Small intestine (tissue), 7 donors: ENCODE results near the gene SH3RF3. TPM values are rescaled to one million over a fixed set of nuclear protein-coding genes. Genes with fewer than 3 reads are reported as not detected.

Experiments
- DNase-seq, 2 donors: peaks; one replicate each; pipeline versions ENCODE4 v3.0.0 to v3.0.0-alpha.2; 2013
- FAIRE-seq: peaks from 2 replicates; lab custom pipeline; 2012; peaks lifted over from hg19 to GRCh38; lab: Jason Lieb, UNC
- H3K27ac ChIP-seq, 3 donors: one replicate each; pipeline ENCODE4 v1.5.1; 2013; ENCODE audit warnings: low read length in 2 of 3, mild to moderate bottlenecking in 2 of 3, control low read depth in 1 of 3, inconsistent platforms in 1 of 3, low read depth in 1 of 3, moderate library complexity in 1 of 3
- H3K27me3 ChIP-seq, 3 donors: one replicate each; pipeline ENCODE4 v1.6.1; 2013; ENCODE audit warnings: low read length in 3 of 3, inconsistent platforms in 1 of 3; ENCODE audit not compliant: control insufficient read depth in 3 of 3, insufficient read depth in 3 of 3
- H3K36me3 ChIP-seq, 3 donors: one replicate each; pipeline ENCODE4 v1.6.1; 2013; ENCODE audit warnings: low read length in 3 of 3, inconsistent platforms in 1 of 3, low read depth in 1 of 3, mild to moderate bottlenecking in 1 of 3, moderate library complexity in 1 of 3; ENCODE audit not compliant: control insufficient read depth in 3 of 3, insufficient read depth in 2 of 3
- H3K4me1 ChIP-seq, 3 donors: one replicate each; pipeline ENCODE4 v1.6.1; 2013; ENCODE audit warnings: low read length in 2 of 3, inconsistent platforms in 1 of 3, low read depth in 1 of 3, mild to moderate bottlenecking in 1 of 3, moderate library complexity in 1 of 3; ENCODE audit not compliant: control insufficient read depth in 3 of 3, insufficient read depth in 2 of 3
- H3K4me3 ChIP-seq, 3 donors: one replicate each; pipeline ENCODE4 v1.5.1; 2013; ENCODE audit warnings: low read length in 3 of 3, control low read depth in 1 of 3, inconsistent platforms in 1 of 3, low read depth in 1 of 3, mild to moderate bottlenecking in 1 of 3, moderate library complexity in 1 of 3
- H3K9me3 ChIP-seq, 2 donors: one replicate each; pipeline ENCODE4 v1.6.1; 2013; ENCODE audit warnings: low read depth in 1 of 2, low read length in 1 of 2; ENCODE audit not compliant: control insufficient read depth in 2 of 2, insufficient read depth in 1 of 2
- WGBS, 3 donors: extraction: QIAGEN DNeasy Blood & Tissue Kit; methylation state at CpG; one replicate each; pipeline ENCODE4 v1.1.7; 2013; 5-methylcytosine and 5-hydroxymethylcytosine counted together
- polyA plus RNA-seq, 4 donors: library from polyadenylated mRNA; stranded (reverse) in 3 of 4; unstranded in 1 of 4; fragments of 200-250 nt in 3 of 4; fragments of 120-200 nt in 1 of 4; gene quantifications; one replicate each; pipeline versions ENCODE4 v1.2.1 to v1.2.3, GENCODE V29; 2013
- donor health status: healthy with polysubstance abuse.
- donor health status: control.
- donor health status: control.
- donor health status: Bipolar disorder and iron deficiency.
- donor health status: healthy.

The SH3RF3 gene
- polyA plus RNA-seq, 4 donors, result 0.22 to 3.9 (median 1.2) TPM

DNA sequence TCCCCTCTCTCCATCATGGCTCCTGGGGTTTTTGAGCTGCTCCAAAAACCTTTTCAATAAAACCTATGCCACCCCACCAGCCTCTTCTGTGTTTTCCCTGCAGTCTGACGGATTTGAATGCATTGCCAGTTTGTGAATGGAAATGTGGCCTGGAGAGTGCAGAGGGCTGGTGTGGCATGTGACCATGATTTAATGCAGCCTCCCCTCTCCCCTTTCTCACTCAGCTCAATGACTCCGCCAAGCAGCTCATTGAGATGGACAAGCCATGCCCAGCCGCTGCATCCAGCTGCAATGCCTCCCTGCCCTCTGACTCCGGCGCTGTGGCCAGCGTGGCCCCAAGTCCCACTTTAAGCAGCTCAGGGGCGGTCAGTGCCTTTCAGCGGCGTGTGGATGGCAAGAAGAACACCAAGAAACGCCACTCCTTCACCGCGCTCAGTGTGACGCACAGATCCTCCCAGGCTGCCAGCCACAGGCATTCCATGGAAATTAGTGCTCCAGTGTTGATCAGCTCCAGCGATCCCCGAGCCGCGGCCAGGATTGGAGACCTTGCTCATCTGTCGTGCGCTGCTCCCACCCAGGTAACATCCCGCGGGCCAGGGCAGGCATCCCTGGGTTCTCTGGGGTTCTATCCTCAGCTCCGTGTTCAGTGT, 269.5 kb downstream of the SH3RF3 start:
- Histone ChIP-seq H3K27me3 (peaks cover 0 to 4% (median 0%) of the 10 kb centered on the region in 3 donors), H3K36me3 (peaks cover 0 to 2% (median 0%) of the 10 kb centered on the region in 3 donors), H3K27ac (no peak overlapping the region), H3K9me3 (no peaks in the 10 kb centered on the region), H3K4me3 (no peak overlapping the region), H3K4me1 (no peaks in the 10 kb centered on the region)
- DNase-seq (no peak), FAIRE-seq (no peak)
- 93 to 95% (median 93%) methylated on average over 22 of the region's 22 CpGs for WGBS, 3 donors

DNA sequence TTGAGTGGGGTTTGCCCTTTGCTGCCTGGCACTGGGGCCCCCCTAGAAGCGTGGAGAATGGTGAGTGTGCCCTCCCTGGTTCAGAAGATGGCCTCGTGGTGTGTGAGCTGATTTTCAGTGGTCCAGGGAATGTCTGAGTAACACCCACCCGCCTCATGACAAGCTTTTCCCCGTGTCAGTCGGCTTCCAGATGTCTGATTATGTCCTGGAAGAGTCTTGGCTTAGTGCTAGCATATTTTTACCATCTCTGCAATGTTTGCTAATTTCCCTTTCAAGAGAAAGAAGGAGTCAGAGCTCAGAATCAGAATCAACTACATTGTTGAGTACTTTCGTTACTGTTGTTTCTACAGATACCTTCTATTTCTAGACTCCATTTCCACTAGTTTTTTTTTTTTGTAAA, 270.1 kb downstream of the SH3RF3 start:
- WGBS, 3 donors, result 66 to 67% (median 67%) methylated on average over 6 of the region's 6 CpGs
- no peak for FAIRE-seq

DNA sequence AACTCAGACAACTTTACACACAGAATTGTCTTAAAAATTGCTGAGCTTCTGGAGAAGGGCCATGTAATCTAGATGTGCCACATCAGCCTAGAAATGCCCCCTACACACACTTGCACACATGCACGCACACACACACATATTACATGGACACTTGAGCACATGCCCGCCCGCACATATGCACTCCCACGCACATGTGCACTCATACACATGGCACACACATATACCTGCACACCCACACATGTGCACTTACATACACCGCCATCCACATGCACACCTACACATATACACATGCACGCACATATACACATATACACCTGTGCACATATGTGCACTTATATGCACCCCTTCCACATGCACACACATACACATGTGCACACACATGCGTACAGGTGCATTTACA, 271.1 kb downstream of the SH3RF3 start:
- no peak overlapping the region for H3K4me3 ChIP-seq
- no peaks in the 10 kb centered on the region for H3K9me3 ChIP-seq
- WGBS, 3 donors, result 86 to 96% (median 95%) methylated on average over 7 of the region's 7 CpGs
- no peak overlapping the region for H3K27ac ChIP-seq
- no peak for DNase-seq
- H3K27me3 ChIP-seq, result peaks cover 0 to 5% (median 0%) of the 10 kb centered on the region in 3 donors
- no peak for FAIRE-seq
- H3K4me1 ChIP-seq, result no peaks in the 10 kb centered on the region
- H3K36me3 ChIP-seq, result peaks cover 0 to 2% (median 0%) of the 10 kb centered on the region in 3 donors

More for the DNA sequence above, 270.1 kb downstream of the SH3RF3 start:
- no peak overlapping the region for H3K27ac ChIP-seq
- no peak for DNase-seq
- no peaks in the 10 kb centered on the region for H3K4me1 ChIP-seq
- peaks cover 0 to 2% (median 0%) of the 10 kb centered on the region in 3 donors for H3K36me3 ChIP-seq
- no peaks in the 10 kb centered on the region for H3K9me3 ChIP-seq
- no peak overlapping the region for H3K4me3 ChIP-seq
- H3K27me3 ChIP-seq, result peaks cover 0 to 5% (median 0%) of the 10 kb centered on the region in 3 donors

DNA sequence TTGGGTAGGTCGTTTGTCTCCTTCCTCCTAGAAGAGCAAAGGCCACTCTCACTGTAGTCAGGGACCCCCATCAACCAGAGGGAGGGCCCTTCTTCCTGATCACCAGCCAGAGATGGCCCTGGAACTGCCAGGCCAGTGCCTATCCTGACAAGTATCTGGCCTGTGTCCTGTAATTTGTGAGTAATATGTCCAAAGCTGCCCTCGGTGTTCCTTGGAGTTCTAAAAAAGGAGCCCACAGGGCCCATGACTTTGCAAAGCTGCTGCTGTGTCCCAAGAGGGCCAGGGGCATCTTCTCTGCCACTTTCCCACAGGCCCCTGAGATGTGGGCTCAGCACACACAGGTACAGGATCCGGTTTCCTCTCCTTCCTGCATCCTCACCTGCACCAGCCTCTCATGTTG, 272.4 kb downstream of the SH3RF3 start:
- Histone ChIP-seq H3K27ac (no peak overlapping the region), H3K9me3 (no peaks in the 10 kb centered on the region), H3K27me3 (peaks cover 0 to 5% (median 0%) of the 10 kb centered on the region in 3 donors), H3K36me3 (peaks cover 0 to 2% (median 0%) of the 10 kb centered on the region in 3 donors), H3K4me1 (no peaks in the 10 kb centered on the region), H3K4me3 (no peak overlapping the region)
- WGBS, 3 donors, result 60 to 76% (median 74%) methylated on average over 3 of the region's 3 CpGs
- FAIRE-seq (no peak), DNase-seq (no peak)

DNA sequence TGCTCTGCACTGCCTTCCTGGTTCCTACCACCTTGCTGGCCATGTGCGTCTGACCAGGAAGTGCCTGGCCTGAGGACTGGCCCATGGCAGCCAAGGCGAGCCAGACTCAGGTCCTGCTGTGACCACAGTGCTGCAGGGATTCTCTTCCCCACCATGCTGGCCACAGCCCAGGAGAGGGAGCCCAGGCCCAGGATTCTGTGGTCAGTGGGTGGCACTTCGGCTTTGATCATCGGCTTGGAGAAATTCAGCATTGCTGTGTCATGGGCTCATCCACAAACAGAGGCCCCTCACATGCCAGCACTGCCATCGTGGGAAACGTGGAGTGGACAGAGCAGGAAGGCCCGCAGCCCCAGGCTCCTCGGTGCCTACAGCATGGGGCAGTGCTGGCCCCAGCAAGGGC, 273.2 kb downstream of the SH3RF3 start:
- no peak overlapping the region for H3K4me3 ChIP-seq
- H3K27me3 ChIP-seq, result peaks cover 0 to 5% (median 0%) of the 10 kb centered on the region in 3 donors
- no peaks in the 10 kb centered on the region for H3K9me3 ChIP-seq
- DNase-seq (no peak), FAIRE-seq (no peak)
- no peaks in the 10 kb centered on the region for H3K4me1 ChIP-seq
- no peak overlapping the region for H3K27ac ChIP-seq
- H3K36me3 ChIP-seq, result peaks cover 0 to 2% (median 0%) of the 10 kb centered on the region in 3 donors
- WGBS, 3 donors, result 82 to 92% (median 86%) methylated on average over 8 of the region's 8 CpGs

DNA sequence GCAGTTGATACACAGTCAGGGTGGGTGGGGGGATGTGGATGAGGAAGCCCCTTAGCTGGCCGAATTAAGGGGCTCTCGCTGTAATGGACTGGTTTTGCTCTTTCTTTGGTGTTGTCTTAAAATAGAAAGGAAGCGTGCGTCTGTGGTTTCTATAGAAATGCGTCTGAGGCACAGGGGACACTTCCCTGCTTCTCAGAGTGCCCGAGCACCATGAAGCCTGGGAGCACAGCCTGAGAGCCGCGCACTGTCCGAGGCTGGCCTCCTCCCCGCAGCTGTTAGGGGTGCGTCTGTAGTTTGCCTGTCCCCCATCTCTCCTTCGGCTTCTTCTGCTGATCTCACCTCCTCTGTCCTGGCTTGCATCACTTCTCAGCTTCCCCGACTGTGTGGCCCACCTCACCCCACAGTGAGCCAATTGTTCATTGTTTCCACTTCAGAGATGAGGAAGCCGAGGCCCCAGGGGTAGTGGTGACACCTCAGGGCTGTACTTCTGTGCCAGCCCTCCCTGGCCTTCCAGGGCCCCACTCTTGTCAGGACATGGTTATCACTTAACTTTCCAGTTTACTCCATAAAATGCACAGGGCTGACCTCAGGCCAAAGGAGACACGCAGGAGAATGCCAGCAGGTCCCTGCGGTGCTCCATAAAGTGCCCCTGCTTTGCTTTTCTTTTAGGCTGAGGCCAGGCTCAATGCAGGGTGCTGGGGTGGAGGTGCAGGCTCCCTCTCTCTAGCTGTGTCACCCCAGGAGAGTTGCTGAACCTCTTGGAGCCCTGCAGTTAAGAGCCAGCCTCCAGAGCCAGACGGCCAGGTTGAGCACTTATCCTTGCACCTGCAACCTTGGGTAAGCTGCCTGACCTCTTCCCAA, 274.2 kb downstream of the SH3RF3 start:
- H3K4me3 ChIP-seq, result no peak overlapping the region
- H3K9me3 ChIP-seq, result no peaks in the 10 kb centered on the region
- no peak overlapping the region for H3K27ac ChIP-seq
- FAIRE-seq (no peak), DNase-seq (no peak)
- WGBS, 3 donors, result 69 to 76% (median 73%) methylated on average over 17 of the region's 17 CpGs
- peaks cover 0 to 5% (median 0%) of the 10 kb centered on the region in 3 donors for H3K27me3 ChIP-seq
- no peaks in the 10 kb centered on the region for H3K4me1 ChIP-seq
- peaks cover 0 to 2% (median 0%) of the 10 kb centered on the region in 3 donors for H3K36me3 ChIP-seq

DNA sequence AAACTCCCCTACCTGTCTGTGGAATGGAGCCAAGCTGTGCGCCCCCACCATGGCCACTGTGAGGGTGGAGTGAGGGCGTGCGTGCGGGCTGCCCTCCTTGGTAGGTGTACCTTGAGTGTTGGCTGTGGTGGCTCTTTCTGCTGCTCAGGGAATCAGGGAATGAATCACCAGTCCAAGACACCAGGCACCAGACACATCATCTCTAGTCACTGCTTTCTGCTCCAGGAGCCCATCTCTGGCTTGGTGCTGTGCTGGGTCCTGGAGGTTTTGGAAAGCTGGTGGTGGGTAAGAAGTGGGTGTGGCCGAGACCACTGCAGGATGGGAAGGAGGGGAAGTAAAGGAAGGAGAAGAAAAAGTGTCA, 274.8 kb downstream of the SH3RF3 start:
- Histone ChIP-seq H3K36me3 (peaks cover 0 to 2% (median 0%) of the 10 kb centered on the region in 3 donors), H3K27ac (no peak overlapping the region), H3K4me1 (no peaks in the 10 kb centered on the region), H3K9me3 (no peaks in the 10 kb centered on the region), H3K27me3 (peaks cover 0 to 5% (median 0%) of the 10 kb centered on the region in 3 donors), H3K4me3 (no peak overlapping the region)
- no peak for FAIRE-seq
- DNase-seq, result no peak
- WGBS, 3 donors, result 66 to 88% (median 86%) methylated on average over 5 of the region's 5 CpGs

DNA sequence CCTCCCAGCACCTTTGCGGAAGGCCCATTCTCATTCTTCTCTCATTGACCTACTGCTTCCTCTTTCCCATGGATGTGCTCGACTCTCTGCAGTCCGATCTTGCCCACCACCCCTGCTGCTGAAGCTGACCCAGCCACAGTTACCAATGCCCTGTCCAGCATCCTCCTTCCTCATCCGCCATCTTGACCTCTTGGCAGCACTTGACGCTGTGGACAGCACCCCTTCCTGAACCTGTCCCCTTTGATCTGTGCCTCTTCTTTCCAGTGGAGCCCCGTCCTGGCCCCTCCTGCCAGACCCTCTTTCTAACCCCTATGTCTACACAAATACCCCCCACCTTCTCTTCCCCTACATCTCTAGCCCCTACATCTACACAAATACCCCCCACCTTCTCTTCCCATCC, 275.7 kb downstream of the SH3RF3 start:
- 87 to 92% (median 92%) methylated on average over 6 of the region's 6 CpGs for WGBS, 3 donors
- no peaks in the 10 kb centered on the region for H3K4me1 ChIP-seq
- H3K4me3 ChIP-seq, result no peak overlapping the region
- peaks cover 0 to 2% (median 0%) of the 10 kb centered on the region in 3 donors for H3K36me3 ChIP-seq
- H3K27ac ChIP-seq, result no peak overlapping the region
- FAIRE-seq (no peak), DNase-seq (no peak)
- peaks cover 0 to 5% (median 0%) of the 10 kb centered on the region in 3 donors for H3K27me3 ChIP-seq
- no peaks in the 10 kb centered on the region for H3K9me3 ChIP-seq
